Epithelial cell of esophagus (primary cell): ENCODE results near the gene SORCS2.

Experiments
- DNase-seq: peaks from one replicate; pipeline ENCODE4 v3.0.0; 2010; ENCODE audit warnings: low read depth
- H3K4me3 ChIP-seq: 2 replicates; pipeline ENCODE4 v1.5.1; 2011; ENCODE audit warnings: mild to moderate bottlenecking, low read length, control low read depth
- TF ChIP-seq, protein P1 (sequence below): IDR thresholded peaks from 2 replicates; pipeline ENCODE4 v1.5.1; 2011; ENCODE audit warnings: low read depth, mild to moderate bottlenecking, low read length, control low read depth, inconsistent platforms; ENCODE audit not compliant: insufficient read depth; ENCODE audit errors: missing control alignments

Gene SORCS2

DNA sequence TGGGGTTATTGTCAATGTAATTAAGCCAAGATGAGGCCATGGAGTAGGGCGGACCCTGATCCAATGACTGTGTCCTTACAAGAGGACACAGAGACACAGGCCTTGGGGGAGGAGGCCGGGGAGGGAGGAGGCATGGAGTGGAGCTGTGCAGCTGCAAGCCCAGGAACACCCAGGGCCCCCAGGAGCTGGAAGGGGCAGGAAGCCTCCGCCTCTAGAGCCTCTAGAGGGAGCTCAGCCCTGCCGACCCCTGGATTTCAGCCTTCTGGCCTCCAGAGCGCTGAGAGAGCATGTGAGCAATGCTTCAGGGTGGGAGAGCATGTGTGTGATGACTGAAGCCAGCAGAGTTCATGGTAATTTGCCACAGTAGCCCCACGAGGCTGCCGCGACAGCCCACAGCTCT, 512.7 kb downstream of the SORCS2 start:
- no peak for DNase-seq
- TF ChIP-seq, protein P1, sequence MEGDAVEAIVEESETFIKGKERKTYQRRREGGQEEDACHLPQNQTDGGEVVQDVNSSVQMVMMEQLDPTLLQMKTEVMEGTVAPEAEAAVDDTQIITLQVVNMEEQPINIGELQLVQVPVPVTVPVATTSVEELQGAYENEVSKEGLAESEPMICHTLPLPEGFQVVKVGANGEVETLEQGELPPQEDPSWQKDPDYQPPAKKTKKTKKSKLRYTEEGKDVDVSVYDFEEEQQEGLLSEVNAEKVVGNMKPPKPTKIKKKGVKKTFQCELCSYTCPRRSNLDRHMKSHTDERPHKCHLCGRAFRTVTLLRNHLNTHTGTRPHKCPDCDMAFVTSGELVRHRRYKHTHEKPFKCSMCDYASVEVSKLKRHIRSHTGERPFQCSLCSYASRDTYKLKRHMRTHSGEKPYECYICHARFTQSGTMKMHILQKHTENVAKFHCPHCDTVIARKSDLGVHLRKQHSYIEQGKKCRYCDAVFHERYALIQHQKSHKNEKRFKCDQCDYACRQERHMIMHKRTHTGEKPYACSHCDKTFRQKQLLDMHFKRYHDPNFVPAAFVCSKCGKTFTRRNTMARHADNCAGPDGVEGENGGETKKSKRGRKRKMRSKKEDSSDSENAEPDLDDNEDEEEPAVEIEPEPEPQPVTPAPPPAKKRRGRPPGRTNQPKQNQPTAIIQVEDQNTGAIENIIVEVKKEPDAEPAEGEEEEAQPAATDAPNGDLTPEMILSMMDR = no peak
- H3K4me3 ChIP-seq = no peak overlapping the region

DNA sequence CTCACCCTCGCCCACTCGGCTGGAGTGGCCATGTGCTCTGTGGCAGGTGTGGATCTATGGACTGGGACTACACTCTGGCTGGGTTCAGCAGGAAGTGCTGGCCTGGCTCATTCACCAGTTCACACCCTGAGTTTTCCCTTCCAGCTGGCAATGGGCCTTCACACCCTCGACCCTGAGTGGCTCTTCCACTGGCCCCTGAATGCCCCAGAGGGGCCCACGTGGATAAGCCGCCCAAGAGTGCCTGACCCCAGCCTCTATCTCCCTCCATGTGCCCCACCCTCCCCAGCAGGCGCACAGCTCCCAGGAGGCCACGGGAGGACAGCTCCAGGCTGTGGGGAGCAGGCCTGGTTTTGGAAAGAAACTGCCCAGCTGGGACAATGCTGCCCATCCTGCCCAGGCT, 513.3 kb downstream of the SORCS2 start:
- no peak for DNase-seq
- TF ChIP-seq, protein P1 = no peak
- no peak overlapping the region for H3K4me3 ChIP-seq

- TF ChIP-seq, protein P1 = no peak
- H3K4me3 ChIP-seq = no peak overlapping the region
- no peak for DNase-seq
Observed at GRCh38 chr4:7708238-7708637, 515.9 kb downstream of the SORCS2 start.

DNA sequence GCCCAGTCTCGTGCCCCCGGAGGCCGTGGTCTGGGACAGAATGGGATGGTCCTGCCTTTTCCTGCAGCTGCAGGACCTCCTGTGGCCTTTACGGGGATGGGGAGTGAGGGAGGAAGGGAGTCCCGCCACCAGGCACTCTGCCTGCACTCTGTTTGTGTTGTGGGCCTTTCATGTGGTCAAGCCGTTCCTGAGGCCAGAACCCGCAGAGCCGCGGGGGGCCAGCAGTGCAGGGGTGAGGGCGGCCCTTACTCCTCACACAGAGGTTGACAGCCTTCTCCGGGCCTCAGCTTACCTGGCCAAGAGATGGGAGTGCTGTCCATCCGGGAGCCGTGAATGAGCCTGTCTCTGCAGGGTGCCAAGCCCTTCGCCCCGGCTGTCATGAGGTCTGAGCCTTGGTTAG, 516.6 kb downstream of the SORCS2 start:
- TF ChIP-seq, protein P1 = no peak
- DNase-seq = no peak

DNA sequence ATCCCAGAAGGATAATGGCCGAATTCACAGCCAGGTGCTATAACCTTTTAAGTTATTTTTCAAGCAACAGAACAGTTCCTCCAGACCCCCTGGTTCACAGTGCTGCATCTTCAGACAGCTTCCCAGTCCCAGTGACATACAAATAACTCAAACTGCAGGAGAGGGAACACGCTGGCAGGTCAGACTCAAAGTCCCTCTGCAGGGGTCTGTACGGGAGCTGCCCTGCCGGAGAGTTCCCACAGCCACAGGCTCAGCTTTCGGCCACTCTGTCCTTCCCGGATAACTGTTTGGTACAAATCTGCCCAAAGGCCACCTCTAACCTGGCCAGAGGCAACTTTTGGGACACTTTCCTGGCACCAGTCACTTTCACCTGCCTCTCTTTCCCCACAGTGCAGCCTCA, 517.1 kb downstream of the SORCS2 start:
- H3K4me3 ChIP-seq = no peak overlapping the region
- no peak for DNase-seq
- TF ChIP-seq, protein P1 = no peak

More for the DNA sequence above, 516.6 kb downstream of the SORCS2 start:
- no peak overlapping the region for H3K4me3 ChIP-seq

DNA sequence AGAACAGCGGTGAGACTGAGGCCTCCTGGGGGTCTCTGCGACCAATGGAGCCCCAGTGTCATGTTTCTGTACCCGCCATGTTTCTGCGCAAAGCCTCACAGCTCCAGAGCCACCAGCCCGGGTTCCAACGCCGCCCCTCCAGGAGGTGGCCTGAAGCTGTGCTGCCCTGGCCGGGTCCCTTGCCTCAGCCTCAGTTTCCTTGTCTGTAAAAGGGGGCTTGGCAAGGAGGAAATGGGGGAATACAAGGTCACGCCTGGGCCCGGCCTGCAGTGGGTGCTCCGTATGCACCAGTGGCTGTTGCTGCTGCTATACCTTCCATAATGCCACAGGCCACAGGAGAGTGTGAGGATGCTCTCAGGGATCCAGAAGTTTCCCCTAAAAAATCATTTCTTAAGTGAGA, 517.8 kb downstream of the SORCS2 start:
- no peak overlapping the region for H3K4me3 ChIP-seq
- TF ChIP-seq, protein P1 = no peak

GRCh38 chr4:7710576-7711306, 518.4 kb downstream of the SORCS2 start:
- no peak overlapping the region for H3K4me3 ChIP-seq
- no peak for DNase-seq
- TF ChIP-seq, protein P1 = no peak

More for the DNA sequence above, 517.8 kb downstream of the SORCS2 start:
- no peak for DNase-seq
